ENCODE measurements around the gene TTC28. TPM values are rescaled to one million over a fixed set of nuclear protein-coding genes. Genes with fewer than 3 reads are reported as not detected.
"Not testable (repeated sequence)": the region's sequence is repeated elsewhere in the genome, so short reads cannot be mapped to it uniquely, and the experiment has no call there.

Gene TTC28
- total RNA-seq, 1 donor from 2014 or later, result 65.4 TPM

- Mint-ChIP-seq H3K4me1 (peaks cover 12% of the 10 kb centered on the region), H3K36me3 (ENCODE audit: low read depth) (peaks cover 33% of the 10 kb centered on the region), H3K9me3 (peaks cover 17% of the 10 kb centered on the region), H3K27me3 (ENCODE audit: low read depth) (no peaks in the 10 kb centered on the region), H3K4me3 (no peak overlapping the region), H3K27ac (ENCODE audit: unreplicated experiment) (no peak overlapping the region)
- DNase-seq (ENCODE audit: low read depth, low spot score), result no peak
- TF ChIP-seq, protein P1, sequence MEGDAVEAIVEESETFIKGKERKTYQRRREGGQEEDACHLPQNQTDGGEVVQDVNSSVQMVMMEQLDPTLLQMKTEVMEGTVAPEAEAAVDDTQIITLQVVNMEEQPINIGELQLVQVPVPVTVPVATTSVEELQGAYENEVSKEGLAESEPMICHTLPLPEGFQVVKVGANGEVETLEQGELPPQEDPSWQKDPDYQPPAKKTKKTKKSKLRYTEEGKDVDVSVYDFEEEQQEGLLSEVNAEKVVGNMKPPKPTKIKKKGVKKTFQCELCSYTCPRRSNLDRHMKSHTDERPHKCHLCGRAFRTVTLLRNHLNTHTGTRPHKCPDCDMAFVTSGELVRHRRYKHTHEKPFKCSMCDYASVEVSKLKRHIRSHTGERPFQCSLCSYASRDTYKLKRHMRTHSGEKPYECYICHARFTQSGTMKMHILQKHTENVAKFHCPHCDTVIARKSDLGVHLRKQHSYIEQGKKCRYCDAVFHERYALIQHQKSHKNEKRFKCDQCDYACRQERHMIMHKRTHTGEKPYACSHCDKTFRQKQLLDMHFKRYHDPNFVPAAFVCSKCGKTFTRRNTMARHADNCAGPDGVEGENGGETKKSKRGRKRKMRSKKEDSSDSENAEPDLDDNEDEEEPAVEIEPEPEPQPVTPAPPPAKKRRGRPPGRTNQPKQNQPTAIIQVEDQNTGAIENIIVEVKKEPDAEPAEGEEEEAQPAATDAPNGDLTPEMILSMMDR (conservative IDR thresholded peaks at IDR 0.05), result no peak
Observed at GRCh38 chr22:28506150-28506535, 173.5 kb downstream of the TTC28 start.

DNA sequence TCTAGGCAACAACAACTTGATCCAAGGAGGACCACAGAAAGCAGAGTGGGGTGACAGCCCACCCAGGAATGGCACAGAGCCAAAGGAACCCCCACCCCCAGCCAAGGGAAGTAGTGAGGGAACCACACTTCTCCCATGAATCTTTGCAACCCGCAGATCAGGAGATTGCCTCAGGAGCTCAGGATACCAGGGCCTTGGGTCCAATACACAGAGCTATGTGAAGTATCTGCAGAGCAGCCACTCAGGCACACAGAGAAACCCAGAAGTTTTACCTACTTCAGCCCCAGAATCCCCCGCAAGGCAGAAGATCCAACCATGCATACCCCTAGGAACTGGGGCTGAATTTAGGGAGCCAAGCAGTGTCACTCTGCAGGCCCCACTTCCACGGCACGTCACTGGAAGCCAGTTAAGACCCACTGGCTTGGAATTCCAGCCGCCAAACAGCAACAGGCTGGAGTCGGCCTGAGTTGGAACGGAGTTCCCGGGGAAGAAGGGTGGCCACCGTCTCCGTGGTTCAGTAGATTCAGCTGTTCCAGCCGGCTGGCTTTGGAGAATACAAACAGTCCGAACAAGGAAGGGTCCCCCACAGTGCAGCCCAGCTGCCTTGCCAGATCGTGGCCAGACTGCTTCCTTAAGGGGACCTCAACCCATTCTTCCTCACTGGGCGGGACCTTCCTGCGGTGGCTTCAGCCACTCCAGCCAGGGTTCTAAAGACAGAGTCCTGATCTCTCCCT lies 174.1 kb downstream of the TTC28 start:
- H3K36me3 Mint-ChIP-seq (ENCODE audit: low read depth), result peaks cover 27% of the 10 kb centered on the region
- H3K27me3 Mint-ChIP-seq (ENCODE audit: low read depth), result no peaks in the 10 kb centered on the region
- no peak overlapping the region for H3K27ac Mint-ChIP-seq (ENCODE audit: unreplicated experiment)
- peaks cover 13% of the 10 kb centered on the region for H3K9me3 Mint-ChIP-seq
- no peak for DNase-seq (ENCODE audit: low read depth, low spot score)
- peaks cover 12% of the 10 kb centered on the region for H3K4me1 Mint-ChIP-seq
- TF ChIP-seq, protein P1 (conservative IDR thresholded peaks at IDR 0.05), result no peak
- H3K4me3 Mint-ChIP-seq, result no peak overlapping the region

GRCh38 chr22:28500006-28500405 lies 179.6 kb downstream of the TTC28 start:
- Mint-ChIP-seq H3K9me3 (no peaks in the 10 kb centered on the region), H3K27ac (ENCODE audit: unreplicated experiment) (no peak overlapping the region), H3K4me3 (no peak overlapping the region), H3K36me3 (ENCODE audit: low read depth) (no peaks in the 10 kb centered on the region), H3K4me1 (peaks cover 11% of the 10 kb centered on the region), H3K27me3 (ENCODE audit: low read depth) (no peaks in the 10 kb centered on the region)
- TF ChIP-seq, protein P1 (conservative IDR thresholded peaks at IDR 0.05), result no peak
- DNase-seq (ENCODE audit: low read depth, low spot score), result no peak

- Mint-ChIP-seq H3K9me3 (peaks cover 3% of the 10 kb centered on the region), H3K4me1 (peaks cover 19% of the 10 kb centered on the region), H3K4me3 (no peak overlapping the region), H3K27ac (ENCODE audit: unreplicated experiment) (no peak overlapping the region), H3K27me3 (ENCODE audit: low read depth) (no peaks in the 10 kb centered on the region), H3K36me3 (ENCODE audit: low read depth) (peaks cover 5% of the 10 kb centered on the region)
- TF ChIP-seq, protein P1 (conservative IDR thresholded peaks at IDR 0.05), result no peak
- no peak for DNase-seq (ENCODE audit: low read depth, low spot score)
Observed at GRCh38 chr22:28498044-28498443, 181.6 kb downstream of the TTC28 start.

DNA sequence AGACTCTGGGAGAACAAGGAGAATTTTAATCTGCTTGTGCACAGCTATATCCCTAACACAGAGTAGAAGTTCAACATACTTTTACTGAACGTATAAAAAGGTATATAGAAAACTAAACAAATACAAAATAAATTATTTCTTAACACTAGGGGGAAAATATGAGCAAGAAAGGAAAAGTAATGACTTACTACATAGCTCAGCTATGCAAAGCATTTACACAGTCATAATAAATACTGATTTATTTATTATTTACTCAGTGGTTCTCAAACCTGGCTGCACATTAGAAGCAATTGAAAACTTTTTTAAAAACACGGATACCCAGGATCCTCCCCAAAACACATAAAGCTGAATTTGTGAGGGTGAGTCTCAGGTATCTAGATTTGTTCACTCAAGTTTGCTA lies 182.5 kb downstream of the TTC28 start:
- peaks cover 19% of the 10 kb centered on the region for H3K4me1 Mint-ChIP-seq
- peaks cover 3% of the 10 kb centered on the region for H3K9me3 Mint-ChIP-seq
- H3K36me3 Mint-ChIP-seq (ENCODE audit: low read depth), result peaks cover 5% of the 10 kb centered on the region
- no peak overlapping the region for H3K4me3 Mint-ChIP-seq
- H3K27me3 Mint-ChIP-seq (ENCODE audit: low read depth), result no peaks in the 10 kb centered on the region
- TF ChIP-seq, protein P1 (conservative IDR thresholded peaks at IDR 0.05), result no peak
- no peak overlapping the region for H3K27ac Mint-ChIP-seq (ENCODE audit: unreplicated experiment)
- no peak for DNase-seq (ENCODE audit: low read depth, low spot score)

- not testable (repeated sequence) for DNase-seq (ENCODE audit: low read depth, low spot score); H3K9me3 Mint-ChIP-seq
Observed at GRCh38 chr22:28491289-28491688, 188.4 kb downstream of the TTC28 start.

More at GRCh38 chr22:28491289-28491688, 188.4 kb downstream of the TTC28 start:
- peaks cover 19% of the 10 kb centered on the region for H3K4me1 Mint-ChIP-seq
- not testable (repeated sequence) for H3K36me3 Mint-ChIP-seq (ENCODE audit: low read depth); H3K27me3 Mint-ChIP-seq (ENCODE audit: low read depth); H3K4me3 Mint-ChIP-seq; H3K27ac Mint-ChIP-seq (ENCODE audit: unreplicated experiment)
